Measurements from ENCODE around the gene KLF9.

DNA sequence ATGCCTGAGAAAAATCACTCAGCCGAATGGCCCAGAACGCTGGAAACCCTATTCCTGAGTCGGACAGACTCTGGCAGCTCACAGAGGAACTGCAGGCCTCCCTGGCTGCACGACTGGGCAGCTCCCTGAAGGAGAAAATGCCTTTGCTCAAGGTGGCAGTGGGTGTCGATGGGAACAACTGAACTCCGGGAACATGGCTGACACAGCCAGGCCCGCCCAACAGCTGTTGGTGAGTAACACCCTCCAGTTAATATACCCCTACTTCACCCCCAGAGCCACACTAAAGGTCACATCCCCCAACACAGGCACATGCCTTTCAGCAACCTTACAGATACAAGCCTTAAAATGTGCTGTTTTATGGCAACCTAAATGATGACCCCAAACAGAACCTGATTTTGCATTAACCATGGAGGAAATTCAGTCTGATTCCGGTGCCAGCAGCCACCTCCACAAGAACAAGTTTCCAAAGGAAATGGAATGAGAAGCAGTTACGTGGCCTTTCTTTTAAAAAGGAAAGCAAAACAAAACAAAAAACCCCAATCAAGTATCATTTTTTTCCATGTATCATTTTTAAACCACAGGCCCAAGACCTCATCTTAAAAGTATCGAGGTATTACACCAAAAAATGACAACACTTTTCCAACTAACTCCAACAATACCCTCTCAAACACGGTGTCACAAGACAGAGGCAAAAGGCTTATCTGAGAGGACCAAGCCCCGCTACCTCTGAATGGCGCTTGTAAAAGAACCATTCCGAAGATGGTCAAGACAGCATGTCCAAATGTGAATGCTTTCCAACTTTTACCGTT is 3.1 kb downstream of the KLF9 start:
- TF ChIP-seq POLR2A (IDR thresholded peaks at IDR 0.05) = peak; percentile 35
- TF ChIP-seq, protein P1, sequence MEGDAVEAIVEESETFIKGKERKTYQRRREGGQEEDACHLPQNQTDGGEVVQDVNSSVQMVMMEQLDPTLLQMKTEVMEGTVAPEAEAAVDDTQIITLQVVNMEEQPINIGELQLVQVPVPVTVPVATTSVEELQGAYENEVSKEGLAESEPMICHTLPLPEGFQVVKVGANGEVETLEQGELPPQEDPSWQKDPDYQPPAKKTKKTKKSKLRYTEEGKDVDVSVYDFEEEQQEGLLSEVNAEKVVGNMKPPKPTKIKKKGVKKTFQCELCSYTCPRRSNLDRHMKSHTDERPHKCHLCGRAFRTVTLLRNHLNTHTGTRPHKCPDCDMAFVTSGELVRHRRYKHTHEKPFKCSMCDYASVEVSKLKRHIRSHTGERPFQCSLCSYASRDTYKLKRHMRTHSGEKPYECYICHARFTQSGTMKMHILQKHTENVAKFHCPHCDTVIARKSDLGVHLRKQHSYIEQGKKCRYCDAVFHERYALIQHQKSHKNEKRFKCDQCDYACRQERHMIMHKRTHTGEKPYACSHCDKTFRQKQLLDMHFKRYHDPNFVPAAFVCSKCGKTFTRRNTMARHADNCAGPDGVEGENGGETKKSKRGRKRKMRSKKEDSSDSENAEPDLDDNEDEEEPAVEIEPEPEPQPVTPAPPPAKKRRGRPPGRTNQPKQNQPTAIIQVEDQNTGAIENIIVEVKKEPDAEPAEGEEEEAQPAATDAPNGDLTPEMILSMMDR (IDR thresholded peaks at IDR 0.05) = no peak
- TF ChIP-seq POLR2AphosphoS5 (IDR thresholded peaks at IDR 0.05) = peak; percentile 71 to 88 (median 73)
- no peak for TF ChIP-seq EP300 (IDR thresholded peaks at IDR 0.05; ENCODE audit: low read depth)
